ENCODE results near the gene POC1B. TPM values are rescaled to one million over a fixed set of nuclear protein-coding genes. Genes with fewer than 3 reads are reported as not detected.

The POC1B gene
- total RNA-seq, 1 experiment from 2014 or later = 30.8 TPM

GRCh38 chr12:89497005-89497404 is 28.8 kb downstream of the POC1B start:
- H3K4me3 ChIP-seq (ENCODE audit: low read depth, low read length, poor library complexity, severe bottlenecking) = no peak overlapping the region
- TF ChIP-seq EZH2 (IDR thresholded peaks at IDR 0.05; ENCODE audit: borderline replicate concordance, low read depth, low read length, poor library complexity, severe bottlenecking) (no peak), CTCF (conservative IDR thresholded peaks at IDR 0.05; ENCODE audit: low read depth, low read length) (no peak)
- CTCF ChIA-PET = no interaction called here
- no TSS peak for BruUV-seq (replicated peaks)
- intact Hi-C loops (cut with micrococcal nuclease; ENCODE audit: unreplicated experiment) = no loop called here
- H3K4me1 ChIP-seq (ENCODE audit: insufficient read depth, low read length, poor library complexity, severe bottlenecking) = no peaks in the 10 kb centered on the region
- H3K9me3 ChIP-seq (ENCODE audit: low read depth, low read length, poor library complexity, severe bottlenecking) = no peaks in the 10 kb centered on the region
- no peak overlapping the region for H3K27ac ChIP-seq (ENCODE audit: low read depth, low read length, poor library complexity, severe bottlenecking)
- no peaks in the 10 kb centered on the region for H3K27me3 ChIP-seq (replicated peaks; ENCODE audit: insufficient read depth, low read depth, low read length, poor library complexity)
- no peak for DNase-seq (ENCODE audit: low spot score)
- H3K36me3 ChIP-seq (ENCODE audit: insufficient read depth, low read length, poor library complexity, severe bottlenecking) = no peaks in the 10 kb centered on the region
- POLR2A ChIA-PET (ENCODE audit: low non-redundant PET) = interaction anchor here (0.7 kb wide), 1 partner anchor 10 kb away, joined by 3 read pairs; no protein-coding TSS in a partner anchor

- POLR2A ChIA-PET (ENCODE audit: low non-redundant PET) = no interaction called here
- H3K4me3 ChIP-seq (ENCODE audit: low read depth, low read length, poor library complexity, severe bottlenecking) = no peak overlapping the region
- H3K27ac ChIP-seq (ENCODE audit: low read depth, low read length, poor library complexity, severe bottlenecking) = no peak overlapping the region
- no peaks in the 10 kb centered on the region for H3K9me3 ChIP-seq (ENCODE audit: low read depth, low read length, poor library complexity, severe bottlenecking)
- no TSS peak for BruUV-seq (replicated peaks)
- no peaks in the 10 kb centered on the region for H3K27me3 ChIP-seq (replicated peaks; ENCODE audit: insufficient read depth, low read depth, low read length, poor library complexity)
- CTCF ChIA-PET = no interaction called here
- H3K36me3 ChIP-seq (ENCODE audit: insufficient read depth, low read length, poor library complexity, severe bottlenecking) = no peaks in the 10 kb centered on the region
- H3K4me1 ChIP-seq (ENCODE audit: insufficient read depth, low read length, poor library complexity, severe bottlenecking) = no peaks in the 10 kb centered on the region
- no peak for DNase-seq (ENCODE audit: low spot score)
- intact Hi-C loops (cut with micrococcal nuclease; ENCODE audit: unreplicated experiment) = no loop called here
- TF ChIP-seq EZH2 (IDR thresholded peaks at IDR 0.05; ENCODE audit: borderline replicate concordance, low read depth, low read length, poor library complexity, severe bottlenecking) (no peak), CTCF (conservative IDR thresholded peaks at IDR 0.05; ENCODE audit: low read depth, low read length) (no peak)
Measured at GRCh38 chr12:89494411-89495231, 31.2 kb downstream of the POC1B start.

- DNase-seq (ENCODE audit: low spot score) = no peak
- no TSS peak for BruUV-seq (replicated peaks)
- intact Hi-C loops (cut with micrococcal nuclease; ENCODE audit: unreplicated experiment) = no loop called here
- TF ChIP-seq CTCF (conservative IDR thresholded peaks at IDR 0.05; ENCODE audit: low read depth, low read length) = no peak
- TF ChIP-seq EZH2 (IDR thresholded peaks at IDR 0.05; ENCODE audit: borderline replicate concordance, low read depth, low read length, poor library complexity, severe bottlenecking) = no peak
- Histone ChIP-seq H3K4me1 (ENCODE audit: insufficient read depth, low read length, poor library complexity, severe bottlenecking) (no peaks in the 10 kb centered on the region), H3K9me3 (ENCODE audit: low read depth, low read length, poor library complexity, severe bottlenecking) (no peaks in the 10 kb centered on the region), H3K27ac (ENCODE audit: low read depth, low read length, poor library complexity, severe bottlenecking) (no peak overlapping the region), H3K36me3 (ENCODE audit: insufficient read depth, low read length, poor library complexity, severe bottlenecking) (no peaks in the 10 kb centered on the region), H3K4me3 (ENCODE audit: low read depth, low read length, poor library complexity, severe bottlenecking) (no peak overlapping the region), H3K27me3 (replicated peaks; ENCODE audit: insufficient read depth, low read depth, low read length, poor library complexity) (no peaks in the 10 kb centered on the region)
- ChIA-PET POLR2A (ENCODE audit: low non-redundant PET) (no interaction called here), CTCF (no interaction called here)
Measured at GRCh38 chr12:89493670-89494302, 32.1 kb downstream of the POC1B start.

All from A673 (cell line).